Stomach (tissue), 9 donors: Measurements from ENCODE around the gene CNTN6. TPM values are rescaled to one million over a fixed set of nuclear protein-coding genes. Genes with fewer than 3 reads are reported as not detected.

Experiments used
- DNase-seq, 2 donors: peaks; one replicate each; pipeline versions ENCODE4 v3.0.0 to v3.0.0-alpha.2; 2013 to 2019
- H3K27ac ChIP-seq, 5 donors: fragments of 200-600 bp in 4 of 5; sonication (generic) in 4 of 5; one replicate each; pipeline ENCODE4 v1.5.1; 2013 to 2019; ENCODE audit warnings: mild to moderate bottlenecking in 1 of 5, moderate library complexity in 1 of 5
- H3K27me3 ChIP-seq, 3 donors: fragments of 200-600 bp; sonication (generic); one replicate each; pipeline ENCODE4 v1.5.1; 2017 to 2019; ENCODE audit warnings: mixed run types in 1 of 3
- H3K36me3 ChIP-seq, 4 donors: fragments of 200-600 bp; sonication (generic); 1 replicate in 3 of 4; 2 replicates in 1 of 4; pipeline ENCODE4 v1.5.1; 2016 to 2019
- H3K4me1 ChIP-seq, 4 donors: fragments of 200-600 bp; sonication (generic); one replicate each; pipeline ENCODE4 v1.5.1; 2016 to 2019
- H3K4me3 ChIP-seq, 4 donors: fragments of 200-600 bp; sonication (generic) in 3 of 4; one replicate each; pipeline ENCODE4 v1.5.1; 2016 to 2019; ENCODE audit warnings: mild to moderate bottlenecking in 1 of 4
- H3K9me3 ChIP-seq, 4 donors: fragments of 200-600 bp; sonication (generic); one replicate each; pipeline ENCODE4 v1.5.1; 2016 to 2019
- CTCF ChIP-seq, 7 experiments: fragments of 450-650 bp in 4 of 7; fragments of 200-600 bp in 3 of 7; sonication (generic) in 3 of 7; IDR thresholded peaks; one replicate each; pipeline ENCODE4 v1.5.1; 2016 to 2019; ENCODE audit warnings: antibody characterized with exemption in 7 of 7, control low read depth in 2 of 7, mild to moderate bottlenecking in 1 of 7
- EP300 ChIP-seq: sonication (generic); formaldehyde crosslinking; IDR thresholded peaks from one replicate; pipeline ENCODE4 v1.6.1; 2017; ENCODE audit warnings: antibody characterized with exemption
- POLR2A ChIP-seq, 4 donors: fragments of 450-650 bp; IDR thresholded peaks; one replicate each; pipeline ENCODE4 v1.6.1; 2016; ENCODE audit warnings: antibody characterized with exemption in 4 of 4, control low read depth in 2 of 4, mild to moderate bottlenecking in 1 of 4, moderate library complexity in 1 of 4
- POLR2AphosphoS5 ChIP-seq, 3 donors: sonication (generic); formaldehyde crosslinking; IDR thresholded peaks; one replicate each; pipeline ENCODE4 v1.6.1; 2016; ENCODE audit warnings: antibody characterized with exemption in 3 of 3
- WGBS, 5 donors: extraction: QIAGEN DNeasy Blood & Tissue Kit in 3 of 5; methylation state at CpG; one replicate each; pipeline versions ENCODE4 v1.1.5 to v1.1.7; 2013 to 2018; 5-methylcytosine and 5-hydroxymethylcytosine counted together
- intact Hi-C: fragments of 100-400 bp; cut with DNase I; formaldehyde crosslinking; loops from one replicate; pipeline ENCODE4 v1.15.1; 2023; ENCODE audit warnings: low total_unique reads
- polyA plus RNA-seq, 3 donors: library from polyadenylated mRNA; stranded (reverse); fragments of 200-250 nt; gene quantifications; one replicate each; pipeline ENCODE4 v1.2.3, GENCODE V29; 2013
- total RNA-seq, 5 donors: library from RNA; depleted of rRNA; stranded (reverse); fragments of >200 nt; gene quantifications; one replicate each; pipeline versions ENCODE4 v1.1.0 to v1.2.3, GENCODE V29; 2014 to 2016
- donor health status: healthy with polysubstance abuse.
- donor health status: Bipolar disorder and iron deficiency.
- donor health status: healthy.

The CNTN6 gene
- total and polyA plus RNA-seq, 8 donors = 2.2 TPM; not detected in 7

DNA sequence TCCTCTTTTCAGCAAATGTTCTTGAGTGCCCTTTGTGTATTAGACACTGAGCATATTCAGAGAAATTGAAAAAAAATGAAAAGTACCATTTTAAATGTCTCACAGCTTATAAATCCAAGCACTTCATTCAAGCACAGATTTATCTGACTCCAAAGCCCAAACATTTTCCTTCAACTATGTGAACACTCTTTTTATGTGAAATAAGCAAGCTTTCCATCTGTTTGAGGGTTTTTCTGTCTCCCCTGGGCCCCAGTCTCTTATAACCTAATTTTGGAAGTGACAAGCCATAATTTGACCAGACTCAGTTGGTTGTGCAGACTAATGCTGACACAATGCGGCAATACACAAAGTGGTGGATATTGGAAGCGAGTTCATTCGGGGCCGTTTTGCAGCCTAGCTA, 170.3 kb downstream of the CNTN6 start:
- intact Hi-C loops = no loop called here
- Histone ChIP-seq H3K27ac (no peak overlapping the region), H3K4me3 (no peak overlapping the region), H3K4me1 (no peaks in the 10 kb centered on the region), H3K36me3 (no peaks in the 10 kb centered on the region), H3K9me3 (no peaks in the 10 kb centered on the region), H3K27me3 (no peaks in the 10 kb centered on the region)
- TF ChIP-seq POLR2AphosphoS5 (IDR thresholded peaks at IDR 0.05) (no peak), CTCF (IDR thresholded peaks at IDR 0.05) (no peak)
- DNase-seq = no peak
- WGBS, 5 donors = 92 to 97% (median 94%) methylated on average over 4 of the region's 4 CpGs

DNA sequence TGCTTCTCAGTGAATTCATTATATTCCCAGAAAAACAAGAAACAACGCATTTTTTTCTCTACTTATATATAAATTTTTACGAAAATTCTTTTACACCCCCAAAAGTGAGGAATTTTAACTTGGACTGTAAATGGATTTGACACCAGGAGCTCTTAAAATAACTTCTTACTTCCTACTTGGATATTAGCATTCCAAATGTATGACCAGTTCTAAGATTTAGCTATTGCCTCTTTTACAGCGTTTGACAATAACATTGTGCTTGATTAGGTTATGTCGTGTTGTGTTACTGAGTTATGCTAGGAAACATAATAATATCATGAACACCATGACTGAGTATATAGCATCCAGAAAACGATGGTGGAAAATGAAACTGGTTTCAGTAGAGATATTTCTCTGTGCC, 177.0 kb downstream of the CNTN6 start:
- Histone ChIP-seq H3K27me3 (no peaks in the 10 kb centered on the region), H3K36me3 (no peaks in the 10 kb centered on the region), H3K27ac (no peak overlapping the region), H3K9me3 (peaks cover 0 to 6% (median 0%) of the 10 kb centered on the region in 4 donors), H3K4me3 (no peak overlapping the region), H3K4me1 (no peaks in the 10 kb centered on the region)
- no peak for DNase-seq
- 73 to 84% (median 75%) methylated on average over 5 of the region's 5 CpGs for WGBS, 5 donors
- no peak for TF ChIP-seq CTCF (IDR thresholded peaks at IDR 0.05)
- no peak for TF ChIP-seq POLR2A (IDR thresholded peaks at IDR 0.05)
- TF ChIP-seq POLR2AphosphoS5 (IDR thresholded peaks at IDR 0.05) = no peak
- TF ChIP-seq EP300 = no peak
- intact Hi-C loops = no loop called here

- WGBS, 5 donors = 61 to 73% (median 68%) methylated on average over 4 of the region's 4 CpGs
- Histone ChIP-seq H3K9me3 (peaks cover 0 to 6% (median 0%) of the 10 kb centered on the region in 4 donors), H3K4me3 (no peak overlapping the region), H3K36me3 (no peaks in the 10 kb centered on the region), H3K27me3 (no peaks in the 10 kb centered on the region), H3K27ac (no peak overlapping the region), H3K4me1 (no peaks in the 10 kb centered on the region)
- DNase-seq = no peak
- TF ChIP-seq POLR2A (IDR thresholded peaks at IDR 0.05) (no peak), POLR2AphosphoS5 (IDR thresholded peaks at IDR 0.05) (no peak), EP300 (no peak), CTCF (IDR thresholded peaks at IDR 0.05) (no peak)
- intact Hi-C loops = no loop called here
Measured at GRCh38 chr3:1272546-1273265, 179.9 kb downstream of the CNTN6 start.

DNA sequence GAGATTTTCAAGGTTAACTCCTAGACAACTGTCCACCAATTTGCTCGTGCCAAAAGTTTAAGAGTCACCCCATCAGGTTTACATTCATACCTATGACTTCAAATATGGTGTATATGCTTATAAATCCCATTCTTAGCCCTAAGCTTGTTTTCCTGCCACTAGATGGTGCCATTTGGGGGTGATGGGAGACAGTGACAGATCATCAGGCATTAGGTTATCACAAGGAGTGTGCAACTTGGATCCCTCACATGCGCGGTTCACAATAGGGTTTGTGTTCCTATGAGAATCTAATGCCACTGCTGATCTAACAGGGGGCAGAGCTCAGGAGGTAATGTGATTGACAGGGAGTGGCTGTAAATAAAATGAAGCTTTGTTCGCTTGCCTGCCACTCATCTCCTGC, 182.7 kb downstream of the CNTN6 start:
- intact Hi-C loops = no loop called here
- Histone ChIP-seq H3K4me3 (no peak overlapping the region), H3K9me3 (peaks cover 0 to 7% (median 0%) of the 10 kb centered on the region in 4 donors), H3K4me1 (no peaks in the 10 kb centered on the region), H3K27me3 (no peaks in the 10 kb centered on the region), H3K27ac (no peak overlapping the region), H3K36me3 (no peaks in the 10 kb centered on the region)
- no peak for TF ChIP-seq EP300
- no peak for DNase-seq
- WGBS, 5 donors = 58 to 77% (median 68%) methylated on average over 4 of the region's 4 CpGs

- Histone ChIP-seq H3K9me3 (peaks cover 0 to 8% (median 0%) of the 10 kb centered on the region in 4 donors), H3K36me3 (no peaks in the 10 kb centered on the region), H3K4me3 (no peak overlapping the region), H3K27me3 (no peaks in the 10 kb centered on the region), H3K27ac (no peak overlapping the region), H3K4me1 (no peaks in the 10 kb centered on the region)
- intact Hi-C loops = no loop called here
- WGBS, 5 donors = 72 to 79% (median 76%) methylated on average over 4 of the region's 4 CpGs
- DNase-seq = no peak
- TF ChIP-seq POLR2AphosphoS5 (IDR thresholded peaks at IDR 0.05) = no peak
Measured at GRCh38 chr3:1287815-1288214, 195.0 kb downstream of the CNTN6 start.
